IgD-negative memory B cell (primary cell): ENCODE data around the gene FAT1. TPM values are rescaled to one million over a fixed set of nuclear protein-coding genes. Genes with fewer than 3 reads are reported as not detected.
"Not testable (repeated sequence)": the region's sequence is repeated elsewhere in the genome, so short reads cannot be mapped to it uniquely, and the experiment has no call there.

ENCODE experiments used
- H3K27ac Mint-ChIP-seq, 3 donors: one replicate each; pipeline ENCODE4 v1.8.0; 2020 to 2022; ENCODE audit warnings: mild to moderate bottlenecking in 3 of 3, mixed read lengths in 3 of 3, moderate library complexity in 1 of 3
- H3K27me3 Mint-ChIP-seq: one replicate; pipeline ENCODE4 v1.8.0; 2021; ENCODE audit warnings: mixed read lengths
- H3K36me3 Mint-ChIP-seq: one replicate; pipeline ENCODE4 v1.8.0; 2020; ENCODE audit warnings: mild to moderate bottlenecking, mixed read lengths
- H3K4me1 Mint-ChIP-seq, 3 donors: one replicate each; pipeline ENCODE4 v1.8.0; 2020 to 2022; ENCODE audit warnings: mixed read lengths in 3 of 3, mild to moderate bottlenecking in 1 of 3
- H3K4me3 Mint-ChIP-seq, 4 donors: one replicate each; pipeline ENCODE4 v1.8.0; 2020 to 2022; ENCODE audit warnings: mild to moderate bottlenecking in 4 of 4, mixed read lengths in 4 of 4, moderate library complexity in 3 of 4
- H3K9me3 Mint-ChIP-seq, 3 donors: one replicate each; pipeline ENCODE4 v1.8.0; 2020 to 2021; ENCODE audit warnings: mixed read lengths in 3 of 3, mild to moderate bottlenecking in 1 of 3
- polyA plus RNA-seq: library from polyadenylated mRNA; unstranded; fragments of 300-500 nt; fragmentation: Illumina TruSeq; gene quantifications from one replicate; pipeline ENCODE4 v1.2.3, GENCODE V29; 2021

The FAT1 gene, protein sequence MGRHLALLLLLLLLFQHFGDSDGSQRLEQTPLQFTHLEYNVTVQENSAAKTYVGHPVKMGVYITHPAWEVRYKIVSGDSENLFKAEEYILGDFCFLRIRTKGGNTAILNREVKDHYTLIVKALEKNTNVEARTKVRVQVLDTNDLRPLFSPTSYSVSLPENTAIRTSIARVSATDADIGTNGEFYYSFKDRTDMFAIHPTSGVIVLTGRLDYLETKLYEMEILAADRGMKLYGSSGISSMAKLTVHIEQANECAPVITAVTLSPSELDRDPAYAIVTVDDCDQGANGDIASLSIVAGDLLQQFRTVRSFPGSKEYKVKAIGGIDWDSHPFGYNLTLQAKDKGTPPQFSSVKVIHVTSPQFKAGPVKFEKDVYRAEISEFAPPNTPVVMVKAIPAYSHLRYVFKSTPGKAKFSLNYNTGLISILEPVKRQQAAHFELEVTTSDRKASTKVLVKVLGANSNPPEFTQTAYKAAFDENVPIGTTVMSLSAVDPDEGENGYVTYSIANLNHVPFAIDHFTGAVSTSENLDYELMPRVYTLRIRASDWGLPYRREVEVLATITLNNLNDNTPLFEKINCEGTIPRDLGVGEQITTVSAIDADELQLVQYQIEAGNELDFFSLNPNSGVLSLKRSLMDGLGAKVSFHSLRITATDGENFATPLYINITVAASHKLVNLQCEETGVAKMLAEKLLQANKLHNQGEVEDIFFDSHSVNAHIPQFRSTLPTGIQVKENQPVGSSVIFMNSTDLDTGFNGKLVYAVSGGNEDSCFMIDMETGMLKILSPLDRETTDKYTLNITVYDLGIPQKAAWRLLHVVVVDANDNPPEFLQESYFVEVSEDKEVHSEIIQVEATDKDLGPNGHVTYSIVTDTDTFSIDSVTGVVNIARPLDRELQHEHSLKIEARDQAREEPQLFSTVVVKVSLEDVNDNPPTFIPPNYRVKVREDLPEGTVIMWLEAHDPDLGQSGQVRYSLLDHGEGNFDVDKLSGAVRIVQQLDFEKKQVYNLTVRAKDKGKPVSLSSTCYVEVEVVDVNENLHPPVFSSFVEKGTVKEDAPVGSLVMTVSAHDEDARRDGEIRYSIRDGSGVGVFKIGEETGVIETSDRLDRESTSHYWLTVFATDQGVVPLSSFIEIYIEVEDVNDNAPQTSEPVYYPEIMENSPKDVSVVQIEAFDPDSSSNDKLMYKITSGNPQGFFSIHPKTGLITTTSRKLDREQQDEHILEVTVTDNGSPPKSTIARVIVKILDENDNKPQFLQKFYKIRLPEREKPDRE (N-terminal part only)
- not detected for polyA plus RNA-seq

DNA sequence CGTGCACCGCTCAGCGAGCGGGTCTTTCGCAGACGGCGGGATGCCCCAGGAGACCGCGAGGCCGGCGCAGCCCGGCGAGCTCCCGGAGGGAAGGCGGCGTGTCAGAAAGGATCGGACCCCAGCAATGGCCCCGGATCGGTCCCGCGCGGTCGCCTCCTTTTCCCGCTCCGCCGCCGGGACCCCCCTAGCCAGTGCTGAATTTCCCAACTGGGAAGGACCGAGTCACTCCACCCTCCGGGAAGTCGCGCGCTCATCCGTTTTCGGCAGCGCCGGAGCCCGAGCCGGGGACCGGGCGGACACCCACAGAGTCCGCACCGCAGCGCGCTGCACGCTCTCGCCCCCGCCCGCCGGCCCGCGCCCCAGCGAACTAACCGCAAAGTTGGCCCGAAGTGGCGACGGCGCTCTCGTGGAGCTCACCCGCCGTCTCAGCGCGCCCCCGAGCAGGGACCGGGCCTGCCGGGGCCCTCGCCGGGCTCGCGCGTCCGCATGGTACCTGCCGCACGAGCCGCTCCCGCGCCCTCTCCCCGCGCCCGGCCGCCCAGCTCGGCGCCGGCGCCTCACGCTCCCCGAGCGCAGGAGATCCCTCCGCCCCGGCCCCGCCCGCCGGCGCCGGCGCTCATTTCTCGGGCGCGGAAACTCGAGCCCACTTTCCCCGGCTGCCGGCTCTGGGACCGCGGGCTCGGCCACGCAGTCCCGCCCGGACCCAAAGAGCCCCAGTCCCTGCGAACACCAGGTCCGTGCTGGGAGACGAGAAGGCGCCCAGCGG is at the start of gene FAT1:
Gene FAT1, minus strand, starts transcription at position 565 of the 766 bp plus-strand sequence. CDS start 14,029 bp downstream, outside the sequence.
- H3K27ac Mint-ChIP-seq = no peak within 1 kb of the TSS
- peaks cover 0 to 10% (median 0%) of the 10 kb centered on the region in 3 donors for H3K9me3 Mint-ChIP-seq
- no peaks in the 10 kb centered on the region for H3K36me3 Mint-ChIP-seq

DNA sequence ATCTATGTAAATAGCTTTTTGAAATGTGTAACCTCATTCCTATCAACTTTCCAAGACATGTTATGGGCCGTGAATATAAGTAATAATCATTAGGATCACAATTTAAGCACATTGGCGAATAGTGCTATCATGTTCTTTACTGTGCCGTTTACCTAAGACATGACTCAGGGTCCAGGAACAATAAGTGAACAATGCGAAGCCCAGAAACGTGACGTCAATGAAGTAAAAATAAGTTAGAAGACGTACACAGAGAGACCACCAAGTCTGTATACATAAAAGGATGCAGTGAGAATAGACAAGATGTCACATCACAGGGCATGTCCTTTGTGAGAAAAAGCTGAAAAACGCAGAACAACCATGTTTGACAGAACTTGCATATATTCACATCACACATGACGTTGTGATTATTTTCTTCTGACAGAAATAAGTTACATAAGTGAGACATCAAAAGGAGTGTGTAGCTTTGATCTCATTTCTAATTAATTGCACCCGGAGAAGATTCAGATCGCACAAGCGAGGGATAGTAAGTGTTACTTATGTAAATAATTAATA is 49.4 kb upstream of the FAT1 start:
- H3K4me3 Mint-ChIP-seq = no peak overlapping the region
- no peaks in the 10 kb centered on the region for H3K4me1 Mint-ChIP-seq
- H3K36me3 Mint-ChIP-seq = peaks cover 2% of the 10 kb centered on the region
- peaks cover 0 to 10% (median 5%) of the 10 kb centered on the region in 3 donors for H3K9me3 Mint-ChIP-seq
- H3K27ac Mint-ChIP-seq = no peak overlapping the region
- H3K27me3 Mint-ChIP-seq = no peaks in the 10 kb centered on the region

More for the DNA sequence above, at the start of gene FAT1:
- Mint-ChIP-seq H3K4me3 (peak within 1 kb of the TSS in 3 of 4 donors; percentile 25 to 80 (median 67)), H3K27me3 (peaks cover 46% of the 10 kb centered on the region), H3K4me1 (peaks cover 0 to 5% (median 0%) of the 10 kb centered on the region in 3 donors)

DNA sequence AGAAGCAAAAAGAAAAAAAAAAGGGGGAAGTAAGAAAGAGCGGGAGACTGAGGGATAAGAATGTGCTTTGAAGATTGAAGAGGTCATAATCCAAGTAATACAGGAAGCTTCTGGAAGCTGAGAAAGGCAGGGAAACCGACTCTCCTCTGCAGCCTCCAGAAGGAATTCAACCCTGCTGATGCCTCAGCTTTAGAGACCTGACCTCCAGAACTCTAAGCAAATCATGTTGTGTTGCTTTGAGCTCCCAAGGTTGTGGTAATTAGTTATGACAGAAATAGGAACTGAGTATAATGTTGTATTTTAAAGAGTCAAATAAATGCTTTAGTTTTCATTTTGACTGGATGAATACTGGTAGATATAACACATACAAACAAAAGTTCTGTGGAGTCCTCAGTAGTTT is 48.0 kb upstream of the FAT1 start:
- Mint-ChIP-seq H3K4me1 (no peaks in the 10 kb centered on the region), H3K27ac (no peak overlapping the region), H3K9me3 (peaks cover 0 to 10% (median 10%) of the 10 kb centered on the region in 3 donors), H3K4me3 (no peak overlapping the region), H3K36me3 (peaks cover 2% of the 10 kb centered on the region), H3K27me3 (no peaks in the 10 kb centered on the region)

DNA sequence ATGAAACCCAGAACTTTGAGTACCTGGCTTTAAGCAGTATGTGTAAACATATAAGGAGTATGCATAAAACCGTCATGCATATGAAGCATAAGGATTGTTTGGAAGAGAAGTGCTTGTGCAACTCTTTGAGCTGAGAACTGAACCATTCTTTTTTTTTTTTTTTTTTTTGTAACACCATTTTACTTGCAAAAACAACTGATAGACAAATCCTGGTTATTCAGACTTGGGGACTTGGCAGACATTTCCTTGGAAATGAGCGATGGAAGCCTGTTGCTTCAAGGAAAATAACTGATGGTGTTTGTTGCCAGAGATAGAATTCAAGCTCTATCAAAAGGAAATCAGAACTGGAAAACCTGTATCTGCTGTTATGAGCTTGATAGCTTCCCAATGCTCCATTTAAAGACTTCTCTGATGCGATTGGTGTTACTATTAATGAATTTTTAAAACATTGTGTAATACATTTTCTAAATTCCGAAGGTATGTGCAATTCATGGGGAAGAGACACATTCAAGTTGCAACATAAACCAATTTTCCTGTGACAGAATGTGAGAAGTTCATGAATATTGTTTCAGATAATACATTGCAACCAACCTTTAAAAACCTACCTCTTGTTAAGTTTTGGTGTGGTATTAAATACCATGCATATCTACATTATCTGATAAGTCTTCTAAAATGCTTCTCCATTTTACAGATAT is 47.0 kb upstream of the FAT1 start:
- Mint-ChIP-seq H3K4me1 (no peaks in the 10 kb centered on the region), H3K27ac (no peak overlapping the region), H3K9me3 (peaks cover 0 to 10% (median 6%) of the 10 kb centered on the region in 3 donors), H3K27me3 (no peaks in the 10 kb centered on the region), H3K36me3 (peaks cover 2% of the 10 kb centered on the region), H3K4me3 (no peak overlapping the region)

DNA sequence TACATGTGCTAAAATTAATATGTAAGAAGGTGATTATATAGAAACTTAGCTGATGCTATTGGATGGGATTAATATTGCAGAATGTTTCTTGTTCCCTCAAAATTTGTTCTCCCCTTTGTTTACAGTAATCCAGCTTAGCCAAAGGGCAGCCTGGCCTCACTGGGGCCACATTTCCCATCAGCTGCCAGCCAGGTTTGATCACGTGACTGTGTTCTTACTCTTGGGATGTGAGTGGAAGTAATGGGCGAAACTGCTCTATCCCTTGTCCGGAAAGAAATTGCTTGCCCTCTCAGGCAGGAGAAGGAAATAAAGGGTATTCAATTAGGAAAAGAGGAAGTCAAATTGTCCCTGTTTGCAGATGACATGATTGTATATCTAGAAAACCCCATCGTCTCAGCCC is 44.1 kb upstream of the FAT1 start:
- H3K27me3 Mint-ChIP-seq = no peaks in the 10 kb centered on the region
- peaks cover 0 to 13% (median 1%) of the 10 kb centered on the region in 3 donors for H3K9me3 Mint-ChIP-seq
- no peaks in the 10 kb centered on the region for H3K36me3 Mint-ChIP-seq
- no peak overlapping the region for H3K27ac Mint-ChIP-seq
- H3K4me3 Mint-ChIP-seq = no peak overlapping the region
- no peaks in the 10 kb centered on the region for H3K4me1 Mint-ChIP-seq

DNA sequence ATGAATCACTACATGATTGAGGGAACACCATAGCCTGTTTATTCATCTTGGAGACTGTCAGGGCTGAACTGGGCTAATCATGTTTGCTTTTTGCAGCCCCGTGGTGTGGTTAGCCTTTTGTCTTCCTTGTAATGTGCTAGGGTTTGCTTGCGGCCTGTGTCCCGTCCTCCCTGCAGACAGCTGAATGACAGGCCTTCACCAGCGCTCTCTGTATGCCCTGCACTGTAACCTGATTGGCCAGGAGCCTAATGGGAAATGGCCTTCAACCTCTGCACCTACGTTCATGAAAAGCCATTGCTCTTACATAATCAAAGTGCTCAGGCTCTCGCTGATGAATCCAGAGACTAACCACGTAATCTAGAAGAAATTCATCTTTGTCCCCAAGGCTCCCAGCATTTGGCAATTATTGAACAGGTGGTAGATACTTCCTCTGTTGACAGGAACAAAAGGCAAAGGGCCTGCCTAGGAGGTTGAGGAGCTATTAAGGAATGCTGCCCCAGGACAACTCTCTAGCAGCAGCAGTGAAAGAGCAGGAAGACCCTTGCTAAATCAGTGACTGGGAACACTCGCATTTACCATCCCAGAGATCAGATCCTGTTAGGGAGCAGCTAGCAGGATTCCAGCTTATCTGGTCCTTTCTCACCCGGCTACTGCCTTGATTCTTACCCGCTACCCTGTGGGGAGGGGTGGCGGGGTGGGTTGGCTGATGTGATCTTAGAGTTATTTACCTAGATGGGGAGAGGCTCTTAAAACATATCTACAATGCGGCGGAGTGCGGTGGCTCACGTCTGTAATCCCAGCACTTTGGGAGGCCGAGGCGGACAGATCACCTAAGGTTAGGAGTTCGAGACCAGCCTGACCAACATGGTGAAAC is 42.3 kb upstream of the FAT1 start:
- Mint-ChIP-seq H3K27ac (no peak overlapping the region), H3K9me3 (peaks cover 0 to 13% (median 1%) of the 10 kb centered on the region in 3 donors), H3K27me3 (no peaks in the 10 kb centered on the region), H3K36me3 (peaks cover under 1% of the 10 kb centered on the region), H3K4me1 (no peaks in the 10 kb centered on the region), H3K4me3 (no peak overlapping the region)

DNA sequence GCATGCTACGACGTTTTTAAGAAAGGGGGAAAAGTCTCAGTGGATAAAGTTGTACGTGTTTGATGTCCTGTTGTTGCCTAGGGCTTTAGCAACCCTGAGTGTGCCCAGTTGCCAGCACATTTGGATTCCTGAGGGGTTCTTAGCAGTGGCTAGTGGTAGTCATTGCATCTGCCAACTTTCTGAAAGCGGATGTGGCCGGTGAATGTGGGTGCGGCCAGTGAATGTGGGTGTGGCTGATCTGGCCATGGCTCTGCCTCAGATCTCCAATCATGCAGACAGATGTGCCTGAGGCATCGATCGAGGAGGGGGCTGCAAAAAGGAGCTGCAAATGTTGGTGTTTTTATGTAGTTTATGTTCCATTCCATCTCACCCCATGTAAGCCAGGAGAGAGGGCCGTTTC is 41.5 kb upstream of the FAT1 start:
- H3K4me3 Mint-ChIP-seq = peak overlapping the region in 1 of 4 donors; percentile 23
- H3K4me1 Mint-ChIP-seq = no peaks in the 10 kb centered on the region
- H3K27ac Mint-ChIP-seq = no peak overlapping the region
- peaks cover 3% of the 10 kb centered on the region for H3K36me3 Mint-ChIP-seq
- peaks cover 0 to 11% (median 1%) of the 10 kb centered on the region in 3 donors for H3K9me3 Mint-ChIP-seq
- H3K27me3 Mint-ChIP-seq = no peaks in the 10 kb centered on the region

DNA sequence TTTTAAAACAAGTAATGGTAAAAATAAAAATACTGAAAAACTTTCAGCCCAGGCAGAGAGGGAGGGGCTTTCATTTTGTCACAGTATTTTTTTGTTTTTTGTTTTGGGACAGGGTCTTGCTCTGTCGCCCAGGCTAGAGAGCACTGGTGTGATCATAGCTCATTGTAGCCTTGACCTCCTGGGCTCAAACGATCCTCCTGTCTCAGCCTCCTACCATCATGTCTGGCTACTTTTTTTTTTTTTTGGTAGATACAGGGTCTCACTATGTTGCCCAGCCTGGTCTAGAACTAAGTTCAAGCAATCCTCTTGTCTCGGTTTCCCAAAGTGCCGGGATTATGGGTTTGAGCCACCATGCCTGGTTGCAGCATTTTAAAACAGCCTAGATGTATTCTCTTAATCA is 40.8 kb upstream of the FAT1 start:
- Mint-ChIP-seq H3K36me3 (peaks cover 3% of the 10 kb centered on the region), H3K9me3 (peaks cover 0 to 9% (median 0%) of the 10 kb centered on the region in 3 donors), H3K27me3 (no peaks in the 10 kb centered on the region)

DNA sequence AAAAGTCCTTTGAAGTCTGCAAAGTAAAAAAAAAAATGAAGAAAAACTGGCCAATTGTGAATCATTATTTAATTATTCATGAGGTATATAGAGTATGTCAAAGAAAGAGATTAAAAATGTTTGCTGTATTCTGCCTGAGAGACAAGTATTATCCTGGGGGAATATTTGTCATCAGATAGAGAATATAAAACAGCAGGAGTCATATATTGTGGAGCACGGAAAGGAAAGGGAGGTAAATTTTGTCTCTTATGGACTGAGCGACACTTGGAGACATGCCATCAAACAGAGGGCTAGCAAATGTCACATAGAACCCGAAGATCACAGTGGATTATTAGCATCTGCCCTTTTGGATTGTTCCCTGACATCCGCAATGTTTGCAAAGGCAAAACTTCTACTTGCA is 39.2 kb upstream of the FAT1 start:
- H3K4me3 Mint-ChIP-seq = no peak overlapping the region
- no peak overlapping the region for H3K27ac Mint-ChIP-seq
- H3K9me3 Mint-ChIP-seq = peaks cover 0 to 8% (median 0%) of the 10 kb centered on the region in 3 donors
- no peaks in the 10 kb centered on the region for H3K27me3 Mint-ChIP-seq
- peaks cover 3% of the 10 kb centered on the region for H3K36me3 Mint-ChIP-seq
- H3K4me1 Mint-ChIP-seq = no peaks in the 10 kb centered on the region

More for the DNA sequence above, 40.8 kb upstream of the FAT1 start:
- H3K4me1 Mint-ChIP-seq = no peaks in the 10 kb centered on the region
- no peak overlapping the region for H3K4me3 Mint-ChIP-seq
- no peak overlapping the region for H3K27ac Mint-ChIP-seq

DNA sequence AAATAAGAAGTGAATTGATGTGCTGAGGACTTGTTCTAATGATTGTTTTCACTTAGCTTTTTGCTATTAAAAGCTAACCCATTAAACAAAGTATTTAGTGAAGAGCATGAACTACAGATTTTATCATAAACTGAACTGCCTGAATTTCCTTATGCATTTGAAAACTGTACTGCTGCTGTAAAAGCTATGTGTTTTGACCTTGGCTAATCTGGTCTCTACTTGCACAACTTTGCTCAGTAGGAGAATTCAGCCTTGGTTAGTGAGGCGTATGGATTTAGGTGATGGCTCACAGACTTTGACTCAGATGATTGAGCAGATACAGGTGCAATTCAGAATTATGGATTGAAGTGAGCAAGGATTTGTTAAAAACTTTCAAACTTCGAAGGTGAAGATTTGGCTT is 38.7 kb upstream of the FAT1 start:
- Mint-ChIP-seq H3K4me3 (no peak overlapping the region), H3K9me3 (peaks cover 0 to 6% (median 0%) of the 10 kb centered on the region in 3 donors), H3K27me3 (no peaks in the 10 kb centered on the region), H3K36me3 (peaks cover 3% of the 10 kb centered on the region), H3K4me1 (no peaks in the 10 kb centered on the region), H3K27ac (no peak overlapping the region)

DNA sequence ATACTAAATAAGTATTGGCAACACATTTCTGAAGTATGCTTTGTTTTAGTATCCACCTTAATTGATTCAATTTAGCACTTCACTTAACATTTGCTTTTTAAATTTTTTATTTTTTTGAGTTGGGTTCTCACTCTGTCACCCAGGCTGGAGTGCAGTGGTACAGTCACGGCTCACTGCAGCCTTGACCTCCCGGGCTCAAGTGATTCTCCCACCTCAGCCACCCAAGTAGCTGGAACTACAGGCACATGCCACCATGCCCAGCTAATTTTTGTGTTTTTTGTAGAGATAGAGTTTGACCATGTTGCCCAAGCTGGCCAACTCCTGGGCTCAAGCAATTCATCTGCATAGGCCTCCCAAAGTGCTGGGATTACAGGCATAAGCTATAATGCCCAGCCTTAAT is 38.3 kb upstream of the FAT1 start:
- H3K4me3 Mint-ChIP-seq, H3K9me3 Mint-ChIP-seq, H3K27ac Mint-ChIP-seq, H3K27me3 Mint-ChIP-seq, H3K36me3 Mint-ChIP-seq, H3K4me1 Mint-ChIP-seq: not testable (repeated sequence)

DNA sequence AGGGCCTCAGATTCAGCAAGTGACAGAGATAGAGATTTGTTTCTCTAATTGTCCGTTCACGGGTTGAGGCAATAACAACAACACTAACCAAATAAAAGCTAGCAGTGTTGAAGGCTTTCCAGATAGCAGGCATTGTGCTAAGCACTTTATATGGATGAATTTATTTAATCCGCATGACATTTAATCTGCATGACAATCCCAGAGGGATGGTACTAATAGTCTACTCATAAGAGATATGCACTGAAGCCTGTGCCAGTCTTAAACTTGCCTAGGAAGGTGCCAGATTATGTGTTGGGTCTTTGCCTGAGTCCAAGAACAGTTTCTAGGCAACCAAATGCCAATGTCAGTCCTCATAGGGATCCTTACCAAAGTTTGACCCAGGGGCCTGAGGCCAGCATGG is 37.7 kb upstream of the FAT1 start:
- Mint-ChIP-seq H3K27ac (no peak overlapping the region), H3K9me3 (peaks cover 0 to 12% (median 2%) of the 10 kb centered on the region in 3 donors), H3K27me3 (no peaks in the 10 kb centered on the region), H3K4me1 (no peaks in the 10 kb centered on the region), H3K4me3 (no peak overlapping the region), H3K36me3 (peaks cover 3% of the 10 kb centered on the region)

DNA sequence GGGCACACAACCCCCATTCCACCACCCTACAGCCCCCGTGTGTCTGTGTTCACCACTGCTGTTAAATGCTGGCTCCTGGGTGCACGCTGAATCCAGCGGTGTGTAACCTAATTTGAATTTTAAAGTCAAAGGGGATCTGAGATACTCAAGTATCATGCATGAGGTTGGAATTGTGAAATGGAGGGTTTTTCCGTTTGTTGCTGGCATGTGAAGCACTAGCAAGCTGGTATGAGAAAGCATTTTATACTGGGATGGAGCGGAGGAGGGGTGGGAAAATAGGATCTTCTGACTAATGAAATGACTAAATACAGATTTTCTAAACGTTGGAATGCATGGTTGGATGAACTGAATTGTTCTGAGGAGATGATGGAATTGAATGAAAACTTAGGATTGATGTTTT is 36.9 kb upstream of the FAT1 start:
- Mint-ChIP-seq H3K9me3 (peaks cover 0 to 16% (median 2%) of the 10 kb centered on the region in 3 donors), H3K27me3 (no peaks in the 10 kb centered on the region), H3K36me3 (peaks cover 3% of the 10 kb centered on the region), H3K27ac (no peak overlapping the region), H3K4me1 (no peaks in the 10 kb centered on the region), H3K4me3 (no peak overlapping the region)
